Stimulated activated CD8-positive, alpha-beta memory T cell treated with anti-CD3 and anti-CD28 coated beads, Interleukin-4, amount 100 ng/mL, for 4 hours (primary cell): ENCODE data around the gene FZD7.

Experiments used
- DNase-seq, 2 donors: peaks; one replicate each; pipeline ENCODE4 v3.0.0-alpha.2; 2020; ENCODE audit warnings: low read depth in 2 of 2, low spot score in 1 of 2

FZD7 gene

GRCh38 chr2:202065876-202066275, 32.2 kb downstream of the FZD7 start:
- no peak for DNase-seq

- no peak for DNase-seq
These were observed 33.2 kb downstream of the FZD7 start for GRCh38 chr2:202066875-202067274.

- no peak for DNase-seq
These were observed 33.9 kb downstream of the FZD7 start for GRCh38 chr2:202067589-202067988.

- no peak for DNase-seq
These were observed 35.8 kb downstream of the FZD7 start for GRCh38 chr2:202069170-202070067.

GRCh38 chr2:202071107-202071506, 37.5 kb downstream of the FZD7 start:
- no peak for DNase-seq

GRCh38 chr2:202072226-202072625, 38.6 kb downstream of the FZD7 start:
- no peak for DNase-seq

GRCh38 chr2:202072737-202073401, 39.2 kb downstream of the FZD7 start, which contains the start of gene KIAA2012:
Gene KIAA2012 (plus strand): TSS chr2:202073255. CDS start chr2:202073628, 373 bp downstream.
- DNase-seq = no peak

- DNase-seq = no peak
These were observed 40.7 kb downstream of the FZD7 start for GRCh38 chr2:202074324-202074723.

- DNase-seq = no peak
These were observed 45.7 kb downstream of the FZD7 start for GRCh38 chr2:202079310-202079709.

- no peak for DNase-seq
These were observed 50.6 kb downstream of the FZD7 start for GRCh38 chr2:202084265-202084664.
